SK-N-DZ (cell line): Measurements from ENCODE around the gene RASAL1.

Experiments
- DNase-seq: peaks from one replicate; pipeline ENCODE4 v3.0.0-alpha.2; 2015; ENCODE audit warnings: low spot score

RASAL1 gene

DNA sequence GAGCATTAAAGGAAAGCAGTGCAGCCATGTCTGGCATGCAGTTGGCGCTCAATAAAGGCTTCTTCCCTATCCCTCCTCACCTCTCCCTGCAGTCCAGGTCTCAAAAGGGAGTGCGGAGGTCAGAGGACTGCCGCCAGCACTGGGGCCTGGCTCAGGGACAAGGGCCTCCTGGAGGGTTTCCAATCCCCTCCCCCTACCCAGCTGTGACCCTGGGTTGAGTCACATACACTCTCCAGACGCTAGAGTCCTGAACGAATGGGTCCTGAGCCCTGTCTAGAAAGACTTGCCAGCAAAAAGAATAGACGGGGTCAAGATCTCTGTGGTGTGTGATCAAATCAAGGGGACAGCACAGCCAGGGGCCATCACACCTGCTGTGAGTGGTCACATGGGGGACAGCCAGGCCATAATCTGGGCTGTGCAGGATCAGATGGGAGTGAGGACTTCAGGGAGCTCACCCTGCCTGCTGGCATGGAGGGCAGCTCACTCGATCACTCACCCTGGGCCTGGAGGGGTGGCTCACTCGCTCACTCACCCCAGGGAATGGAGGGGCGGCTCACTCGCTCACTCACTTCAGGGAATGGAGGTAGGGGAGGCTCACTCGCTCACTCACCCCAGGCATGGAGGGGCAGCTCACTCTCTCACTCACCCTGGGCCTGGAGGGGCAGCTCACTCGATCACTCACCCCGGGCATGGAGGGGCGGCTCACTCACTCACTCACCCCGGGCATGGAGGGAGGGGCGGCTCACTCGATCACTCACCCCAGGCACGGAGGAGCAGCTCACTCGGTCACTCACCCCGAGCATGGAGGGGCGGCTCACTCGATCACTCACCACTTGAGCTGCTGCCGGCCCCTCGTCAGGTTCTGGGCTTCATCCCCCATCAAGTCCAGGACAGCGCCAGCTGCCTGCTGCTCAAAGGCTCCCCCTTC lies 26.8 kb upstream of the RASAL1 start:
- peak; percentile 69 for DNase-seq

DNA sequence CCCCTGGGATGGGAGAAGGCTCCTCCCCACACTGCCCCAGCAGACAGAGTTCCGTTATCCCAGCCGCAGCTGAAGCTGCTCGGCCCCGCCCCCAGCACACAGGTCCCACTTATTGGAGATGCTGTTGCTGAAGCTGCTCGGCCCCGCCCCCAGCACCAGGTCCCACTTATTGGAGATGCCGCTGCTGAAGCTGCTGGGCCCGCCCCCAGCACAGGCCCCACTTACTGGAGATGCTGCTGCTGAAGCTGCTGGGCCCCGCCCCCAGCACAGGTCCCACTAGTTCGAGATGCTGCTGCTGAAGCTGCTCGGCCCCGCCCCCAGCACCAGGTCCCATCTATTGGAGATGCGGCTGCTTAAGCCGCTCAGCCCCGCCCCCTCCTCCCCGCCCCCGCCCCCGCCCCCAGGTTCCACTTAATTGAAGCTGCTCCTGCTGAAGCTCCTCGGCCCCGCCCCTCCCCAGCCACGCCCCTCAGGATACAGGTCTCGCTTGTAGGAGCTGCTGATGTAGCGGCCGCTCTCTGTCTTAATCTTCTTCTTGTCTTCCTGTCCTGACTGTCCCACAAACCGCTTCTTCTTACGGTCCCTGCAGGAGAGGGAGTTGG lies 26.0 kb upstream of the RASAL1 start:
- DNase-seq: peak; percentile 99

DNA sequence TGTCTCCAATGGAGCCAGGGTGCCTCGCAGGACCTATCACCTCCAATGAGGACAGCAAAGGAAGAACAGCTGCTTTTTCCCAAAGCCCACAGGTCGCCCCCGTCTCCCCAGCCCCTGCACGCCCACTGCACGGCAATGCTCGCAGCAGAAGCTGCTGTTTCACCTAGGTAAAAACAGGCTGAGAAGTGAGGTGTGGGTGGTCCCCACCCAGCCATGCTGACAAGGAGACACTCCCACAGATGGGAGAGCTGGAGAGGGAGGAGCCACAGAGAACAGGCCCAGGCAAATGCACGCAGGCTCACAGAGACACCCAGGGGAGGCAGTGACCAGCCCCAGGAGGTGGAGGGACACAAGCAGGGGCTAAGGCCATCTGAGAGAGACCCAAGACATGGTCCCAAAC lies 24.4 kb upstream of the RASAL1 start:
- no peak for DNase-seq

DNA sequence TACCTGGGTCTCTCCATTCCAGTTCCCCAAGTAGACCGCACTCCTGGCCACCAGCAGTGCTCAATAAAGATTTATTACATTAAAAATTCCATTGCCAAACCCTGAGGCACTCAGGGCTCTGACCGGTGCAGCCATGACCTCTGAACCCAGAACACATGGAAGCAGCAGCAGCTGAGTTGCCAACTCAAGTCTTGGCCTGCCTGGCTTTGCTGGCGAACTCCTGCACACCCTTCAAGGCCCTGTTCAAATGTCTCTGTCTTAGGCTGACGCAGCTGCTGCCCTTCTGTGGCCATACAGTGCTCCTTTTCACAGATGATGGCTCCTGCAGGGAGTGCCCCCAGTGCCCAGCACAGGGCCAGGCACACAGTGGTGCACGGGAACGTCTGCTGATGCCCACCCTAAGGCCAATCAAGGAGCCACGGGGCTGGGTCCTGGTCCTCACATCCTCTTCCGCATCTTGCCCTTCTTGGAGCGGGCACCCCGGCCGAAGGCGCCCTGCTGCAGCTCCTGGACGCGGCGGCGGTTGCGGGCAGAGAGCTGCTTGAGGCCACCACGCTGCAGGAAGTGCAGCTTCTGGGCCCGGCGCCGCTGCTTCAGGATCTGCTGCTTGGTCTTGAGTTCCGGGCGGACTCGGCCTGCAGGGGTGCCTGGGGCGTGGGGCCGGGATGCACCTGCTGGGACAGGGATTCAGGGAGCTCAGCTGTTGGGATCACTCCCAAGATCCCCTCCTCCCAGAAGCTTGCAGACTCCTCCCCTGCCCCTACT lies 23.1 kb upstream of the RASAL1 start:
- DNase-seq: no peak

DNA sequence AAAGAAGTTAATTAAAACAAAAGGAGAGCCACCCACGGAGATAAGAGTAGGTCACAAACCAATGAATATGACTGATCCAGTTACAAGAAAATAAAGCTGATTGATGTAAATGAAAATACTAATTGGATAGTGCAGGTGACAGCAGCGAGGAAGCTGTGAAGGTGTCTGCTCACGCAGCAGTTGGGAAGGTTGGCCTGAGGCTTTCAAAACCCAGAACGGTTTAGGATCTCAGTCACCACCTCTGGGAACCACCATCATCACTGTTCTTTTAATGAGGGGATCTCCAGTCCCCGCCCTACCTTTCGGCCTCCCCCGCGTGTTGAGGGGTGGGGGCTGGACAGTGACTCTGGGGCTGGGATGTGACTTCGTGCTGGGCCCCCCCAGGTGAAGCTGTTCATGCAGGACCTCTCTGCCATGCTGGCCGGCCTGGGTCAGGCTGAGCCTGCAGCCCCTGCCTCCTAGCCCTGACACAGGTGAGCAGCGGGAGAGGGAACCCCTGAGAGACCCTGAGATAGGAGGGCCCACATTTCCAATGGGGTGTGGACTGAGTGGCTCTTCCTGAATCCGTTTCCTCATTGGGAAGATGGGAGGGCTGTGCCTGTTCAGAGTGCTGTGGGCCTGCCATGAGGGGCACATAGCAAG lies 21.8 kb upstream of the RASAL1 start:
- no peak for DNase-seq

DNA sequence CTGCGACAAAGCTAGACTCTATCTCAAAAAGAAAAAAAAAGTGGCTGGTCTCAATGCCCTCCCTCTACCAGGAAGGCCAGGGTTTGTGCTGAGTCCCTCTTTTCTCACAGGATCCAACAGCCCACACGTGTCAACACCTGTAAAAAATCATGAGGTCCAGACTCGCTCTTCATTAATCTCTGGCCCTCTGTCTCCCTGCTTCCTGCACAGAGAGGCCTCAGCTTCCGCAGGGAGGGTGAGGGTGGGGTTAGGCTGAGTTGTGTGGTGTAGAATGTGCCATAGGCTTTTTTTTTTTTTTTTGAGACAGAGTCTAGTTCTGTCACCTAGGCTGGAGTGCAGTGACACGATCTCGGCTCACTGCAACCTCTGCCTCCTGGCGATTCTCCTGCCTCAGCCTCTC lies 20.1 kb upstream of the RASAL1 start:
- no peak for DNase-seq

DNA sequence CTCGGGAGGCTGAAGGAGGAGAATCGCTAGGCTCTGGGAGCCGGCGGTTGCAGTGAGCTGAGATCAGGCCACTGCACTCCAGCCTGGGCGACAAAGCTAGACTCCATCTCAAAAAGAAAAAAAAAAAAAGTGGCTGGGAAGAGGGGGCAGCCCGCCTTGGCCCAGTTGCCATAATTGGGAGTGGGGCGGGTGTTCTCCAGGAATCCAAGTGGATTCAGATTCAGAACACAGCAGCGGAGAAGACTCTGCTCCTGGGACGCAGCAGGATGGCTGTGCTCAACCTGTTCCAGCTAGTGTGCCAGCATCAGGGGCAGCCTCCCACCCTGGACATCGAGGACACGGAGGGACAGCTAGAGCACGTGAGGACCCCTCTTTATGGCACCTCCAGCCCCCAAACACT lies 19.5 kb upstream of the RASAL1 start:
- no peak for DNase-seq

DNA sequence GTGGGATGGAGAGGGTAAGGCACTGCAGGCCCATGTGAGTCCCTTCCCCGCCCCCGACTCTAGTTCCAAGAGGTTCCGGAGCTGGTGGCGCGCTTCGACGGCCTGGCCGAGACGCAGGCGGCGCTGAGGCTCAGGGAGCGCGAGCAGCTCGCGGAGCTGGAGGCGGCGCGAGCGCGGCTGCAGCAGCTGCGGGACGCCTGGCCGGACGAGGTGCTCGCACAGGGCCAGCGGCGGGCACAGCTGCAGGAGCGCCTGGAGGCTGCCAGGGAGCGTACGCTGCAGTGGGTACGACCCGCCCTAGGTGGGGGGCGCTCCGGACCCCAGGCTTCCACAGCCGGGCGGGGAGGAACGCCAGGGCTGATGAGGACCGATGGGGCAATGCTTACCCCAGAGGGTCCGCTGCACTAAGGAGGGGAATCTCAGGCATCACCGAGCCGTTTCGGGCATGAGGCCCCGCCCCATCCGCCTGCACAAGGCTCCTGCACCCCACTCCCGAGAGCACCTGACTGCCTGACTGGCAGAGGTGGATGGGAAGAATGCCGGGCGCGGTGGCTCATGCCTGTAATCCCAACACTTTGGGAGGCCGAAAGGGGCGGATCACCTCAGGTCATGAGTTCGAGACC lies 18.9 kb upstream of the RASAL1 start:
- DNase-seq: no peak

DNA sequence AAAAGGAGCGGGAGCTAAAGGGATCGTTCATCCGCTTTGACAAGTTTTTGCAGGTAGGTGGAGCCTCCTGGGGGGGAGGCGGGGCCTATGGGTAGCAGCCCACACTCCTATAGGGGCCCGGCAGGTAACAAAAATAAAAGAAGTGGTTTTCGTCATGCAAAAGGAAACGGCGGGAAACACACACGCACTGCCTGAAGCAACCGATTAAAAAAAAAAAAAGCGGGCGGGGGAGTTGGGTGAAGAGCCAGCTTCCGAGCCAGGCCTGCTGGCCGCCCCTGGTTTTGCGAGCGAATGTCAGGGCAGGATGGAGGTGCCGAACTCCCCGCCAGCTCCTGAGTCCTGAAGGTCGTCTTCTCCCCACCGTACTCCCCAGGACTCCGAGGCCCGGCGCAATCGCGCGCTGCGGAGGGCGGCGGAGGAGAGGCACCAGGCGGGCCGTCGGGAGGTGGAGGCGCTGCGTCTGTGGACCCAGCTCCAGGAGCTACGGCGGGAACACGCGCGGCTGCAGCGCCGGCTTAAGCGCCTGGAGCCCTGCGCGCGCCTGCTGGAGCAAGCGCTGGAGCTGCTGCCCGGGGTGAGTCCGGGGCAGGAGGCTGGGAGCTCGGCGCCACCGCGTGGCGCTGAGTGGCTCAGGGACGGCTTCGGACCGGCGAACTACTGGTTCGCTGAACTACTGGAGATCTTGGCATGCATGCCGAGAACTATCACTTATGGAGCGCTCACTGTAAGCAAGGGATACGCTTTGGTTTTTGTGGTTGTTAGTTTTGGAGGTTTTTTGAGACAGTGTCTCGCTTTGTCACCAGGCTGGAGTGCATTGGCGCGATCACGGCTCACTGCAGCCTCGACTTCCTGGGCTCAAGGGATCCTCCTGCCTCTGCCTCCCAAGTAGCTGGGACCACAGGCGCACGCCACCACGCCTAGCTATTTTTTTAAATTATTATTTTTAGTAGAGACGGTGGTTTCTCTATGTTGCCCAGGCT lies 17.6 kb upstream of the RASAL1 start:
- DNase-seq: peak; percentile 74

DNA sequence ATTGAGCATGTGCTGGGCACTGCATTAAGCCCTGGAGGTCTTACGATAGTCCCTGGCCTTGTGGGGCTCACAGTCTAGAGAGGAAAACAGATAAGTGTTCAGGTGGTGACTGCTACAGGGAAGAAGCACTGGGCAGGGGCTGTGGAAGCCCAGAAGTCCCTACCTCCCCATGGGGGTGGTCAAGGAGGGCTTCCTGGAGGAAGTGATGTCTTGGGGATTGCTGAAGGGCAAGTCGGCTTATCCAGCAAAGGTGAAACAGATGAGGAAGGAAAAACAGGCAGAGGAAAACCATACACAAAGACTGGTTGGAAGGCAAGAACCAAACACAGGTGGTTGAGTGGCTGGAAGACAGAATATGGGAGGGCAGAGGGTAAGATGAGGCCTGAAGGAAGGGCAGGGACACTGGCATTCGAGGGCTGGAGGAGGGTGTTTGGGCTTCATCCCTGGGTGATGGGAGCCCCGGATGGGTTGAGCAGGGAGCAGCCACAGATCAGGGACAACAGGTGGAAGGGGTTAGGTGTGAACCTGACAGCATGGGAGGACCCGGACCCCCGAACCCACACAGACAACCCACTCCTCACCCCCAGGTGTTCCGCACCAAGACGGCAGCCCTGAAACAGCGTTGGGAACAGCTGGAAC lies 16.8 kb upstream of the RASAL1 start:
- no peak for DNase-seq

DNA sequence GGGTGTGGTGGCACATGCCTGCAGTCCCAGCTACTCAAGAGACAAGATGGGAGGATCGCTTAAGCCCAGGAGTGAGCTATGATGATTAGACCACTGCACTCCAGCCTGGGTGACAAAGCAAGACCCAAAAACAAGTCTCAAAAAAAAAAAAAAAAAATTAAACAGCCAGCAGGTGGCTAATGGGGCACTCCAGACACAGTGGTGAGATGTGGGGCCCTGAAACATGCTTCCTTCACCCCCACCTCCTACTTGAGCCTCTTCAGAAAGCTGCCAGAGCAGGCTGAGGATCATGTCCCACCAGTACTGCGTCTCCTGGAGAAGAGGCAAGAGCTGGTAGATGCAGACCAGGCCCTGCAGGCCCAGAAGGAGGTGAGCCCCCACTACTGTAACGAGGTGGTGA lies 16.1 kb upstream of the RASAL1 start:
- DNase-seq: no peak

DNA sequence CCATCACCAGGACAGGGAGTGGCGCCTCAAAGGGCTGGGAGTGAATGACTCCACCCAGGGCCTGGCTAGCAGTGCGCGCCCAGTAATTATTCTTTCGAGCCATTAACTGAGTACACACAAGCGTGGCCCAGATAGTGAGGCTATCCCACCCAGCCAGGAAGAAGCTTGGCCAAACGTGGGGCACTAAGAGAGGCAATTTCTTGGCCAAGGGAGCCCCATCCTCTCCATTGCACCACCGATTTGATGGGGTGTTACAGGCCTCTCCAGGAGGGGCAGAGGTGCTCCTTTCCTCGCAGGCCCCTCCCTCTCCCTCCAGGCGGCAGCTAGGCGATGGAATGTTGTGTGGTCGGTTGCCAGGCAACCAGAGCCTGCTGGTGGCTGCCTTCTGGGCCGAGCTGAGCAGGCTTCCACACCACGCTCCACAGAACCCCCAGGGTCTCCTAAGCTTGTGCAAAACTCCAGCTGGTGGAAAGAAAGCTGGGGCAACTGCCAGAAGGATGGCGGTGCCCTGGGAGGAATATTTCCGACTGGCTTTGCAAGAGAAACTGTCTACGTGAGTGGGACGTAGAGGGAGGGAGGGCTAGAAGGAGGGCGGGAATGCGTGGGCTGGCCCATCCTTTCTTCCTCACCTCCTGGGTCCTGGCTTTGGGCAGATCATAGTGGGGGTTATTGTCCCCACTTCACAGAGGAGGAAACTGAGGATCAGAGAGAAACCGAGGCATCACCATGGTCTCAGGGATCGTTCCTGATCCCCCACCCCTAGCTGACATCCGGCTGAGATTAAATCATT lies 14.0 kb upstream of the RASAL1 start, which contains the start of gene CFAP73:
TSS of gene CFAP73 (plus strand) at position 364 of the 790 bp plus-strand sequence. CDS start at position 498, 134 bp downstream.
- DNase-seq: peak; percentile 71

DNA sequence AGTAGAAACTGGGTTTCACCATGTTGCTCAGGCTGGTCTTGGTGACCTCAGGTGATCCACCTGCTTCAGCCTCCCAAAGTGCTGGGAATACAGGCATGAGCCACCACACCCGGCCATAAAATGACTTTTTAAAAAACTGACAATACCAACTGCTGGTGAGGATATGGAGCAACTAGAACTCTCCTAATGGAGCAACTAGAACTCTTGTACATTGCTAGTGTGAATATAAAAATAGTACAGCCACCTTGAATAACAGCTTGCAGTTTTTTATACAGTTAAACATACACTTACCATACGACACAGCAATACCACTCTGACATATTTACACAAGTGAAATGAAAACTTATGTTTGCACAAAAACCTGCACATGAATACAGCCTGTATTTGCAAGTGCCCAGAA lies 11.4 kb upstream of the RASAL1 start:
- DNase-seq: no peak

DNA sequence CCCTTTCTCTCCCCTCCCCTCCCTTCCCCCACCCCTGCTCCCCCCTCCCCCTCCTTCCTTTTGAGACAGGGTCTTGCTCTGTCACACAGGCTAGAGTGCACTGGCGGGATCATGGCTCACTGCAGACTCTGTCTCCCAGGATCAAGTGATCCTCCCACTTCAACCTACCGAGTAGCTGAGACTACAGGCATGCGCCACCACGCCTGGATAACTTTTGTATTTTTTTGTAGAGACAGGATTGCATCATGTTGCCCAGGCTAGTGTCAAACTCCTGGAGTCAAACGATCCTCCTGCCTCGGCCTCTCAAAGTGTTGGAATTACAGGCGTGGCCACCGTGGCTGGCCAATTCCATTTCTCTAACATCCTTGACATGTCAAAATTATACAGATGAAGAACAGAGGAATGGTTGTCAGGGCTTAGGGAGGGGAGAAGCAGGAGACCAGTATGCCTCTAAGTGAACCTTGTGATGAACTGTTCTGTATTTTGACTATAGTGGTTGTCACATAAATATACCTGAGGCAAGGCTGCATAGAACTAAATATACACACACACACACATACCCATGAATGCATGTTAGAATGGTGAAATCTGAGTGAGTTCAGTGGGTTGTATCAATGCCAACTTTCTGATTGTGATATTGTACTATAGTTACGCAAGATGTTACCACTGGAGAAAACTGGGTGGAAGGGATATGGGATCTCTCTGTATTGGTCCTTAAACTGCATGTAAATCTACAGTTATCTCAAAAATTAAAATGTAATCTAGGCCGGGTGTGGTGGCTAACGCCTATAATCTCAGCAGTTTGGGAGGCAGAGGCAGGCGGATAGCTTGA lies 10.4 kb upstream of the RASAL1 start:
- DNase-seq: no peak

DNA sequence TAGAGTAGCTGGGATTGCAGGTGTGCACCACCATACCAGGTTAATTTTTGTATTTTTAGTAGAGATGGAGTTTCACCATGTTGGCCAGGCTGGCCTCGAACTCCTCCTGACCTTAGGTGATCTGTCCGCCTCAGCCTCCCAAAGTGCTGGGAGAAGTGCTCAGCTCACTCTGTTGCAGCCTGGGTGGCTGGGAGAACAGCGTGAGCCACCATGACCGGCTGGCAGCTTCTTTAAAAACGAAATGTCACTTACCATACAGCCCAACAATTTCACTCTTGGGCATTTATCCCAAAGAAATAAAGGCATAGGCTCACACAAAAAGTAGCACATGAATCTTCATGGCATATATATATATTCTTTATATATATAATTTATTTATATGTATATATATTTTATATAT lies 9.2 kb upstream of the RASAL1 start:
- DNase-seq: no peak

DNA sequence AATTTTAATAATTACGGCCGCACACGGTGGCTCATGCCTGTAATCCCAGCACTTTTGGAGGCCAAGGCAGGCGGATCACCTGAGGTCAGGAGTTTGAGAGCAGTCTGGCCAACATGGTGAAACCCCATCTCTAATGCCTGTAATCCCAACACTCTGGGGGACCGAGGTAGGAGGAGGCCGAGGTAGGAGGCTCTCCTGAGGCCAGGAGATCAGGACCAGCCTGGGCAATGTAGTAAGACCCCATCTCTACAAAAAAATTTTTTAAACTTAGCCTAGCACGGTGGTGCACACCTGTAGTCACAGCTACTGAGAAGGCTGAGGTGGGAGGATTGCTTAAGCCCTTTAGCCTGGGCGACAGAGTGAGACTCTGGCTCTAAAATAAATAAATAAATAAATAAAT lies 8.4 kb upstream of the RASAL1 start:
- no peak for DNase-seq

DNA sequence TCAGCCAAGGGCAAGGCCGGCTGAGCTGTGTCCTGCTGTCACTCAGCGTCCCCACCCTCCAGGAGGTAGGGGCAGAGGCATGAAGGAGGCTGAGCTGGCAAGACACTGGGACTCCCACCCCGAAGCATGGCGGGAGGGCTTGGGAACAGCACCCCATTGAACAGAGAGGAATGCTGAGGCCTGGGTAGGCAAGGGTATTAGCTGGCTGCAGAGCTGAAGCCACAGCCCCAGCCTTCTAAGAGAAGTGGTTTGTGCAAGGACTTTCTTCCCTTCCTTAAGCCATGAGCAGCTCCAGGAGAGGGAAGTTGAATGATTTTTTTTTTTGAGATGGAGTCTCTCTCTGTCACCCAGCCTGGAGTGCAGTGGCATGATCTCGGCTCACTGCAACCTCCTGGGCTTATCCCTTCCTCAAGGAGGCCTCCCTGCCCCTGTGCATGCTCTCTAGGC lies 7.3 kb upstream of the RASAL1 start:
- DNase-seq: no peak
